Activated CD8-positive, alpha-beta memory T cell treated with anti-CD3 and anti-CD28 coated beads for 4 hours (primary cell): Measurements from ENCODE around the gene MYCL.

Experiments
- DNase-seq, 2 donors: peaks; one replicate each; pipeline ENCODE4 v3.0.0-alpha.2; 2020; ENCODE audit warnings: low read depth in 2 of 2

MYCL gene

DNA sequence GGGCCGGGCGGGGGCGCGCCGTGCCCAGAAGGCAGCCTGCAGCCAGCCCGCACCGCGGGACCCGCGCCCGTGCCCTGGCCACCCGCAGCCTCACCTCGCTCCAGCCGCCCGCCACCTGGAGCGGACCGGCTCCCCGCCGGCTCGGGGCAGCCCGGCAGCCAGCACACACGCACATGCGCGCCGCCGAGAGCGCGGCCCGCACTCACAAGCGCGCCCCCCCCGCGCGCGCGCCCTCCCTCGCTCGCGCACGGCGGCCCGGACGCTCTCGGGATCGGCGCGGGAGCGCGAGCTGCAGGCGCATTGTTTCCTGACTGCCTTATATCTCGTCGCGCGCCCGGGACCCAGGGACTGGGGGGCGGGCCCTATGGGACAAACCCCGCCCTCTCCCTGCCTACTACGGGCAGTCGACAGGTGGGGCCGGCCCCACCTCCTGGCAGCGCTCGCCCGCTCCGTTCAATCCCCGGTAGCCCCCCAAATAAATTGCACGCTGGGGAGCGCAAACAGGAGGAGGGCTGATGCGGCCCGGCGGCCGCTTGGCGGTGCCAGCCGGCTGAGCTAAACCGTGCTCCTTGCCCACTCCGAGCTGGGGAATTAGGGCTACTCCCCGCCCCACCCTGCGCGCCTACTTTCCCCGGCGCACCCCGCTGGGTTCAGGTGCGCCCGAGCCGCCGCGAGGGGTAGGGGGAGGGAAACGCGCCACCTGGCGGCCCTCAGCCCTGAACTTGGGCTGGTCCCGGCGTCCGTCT lies at the start of gene MYCL:
Gene MYCL, minus strand, starts transcription at position 204 of the 746 bp plus-strand sequence. CDS start 483 bp downstream, outside the sequence.
- DNase-seq: peak; percentile 36 to 39

DNA sequence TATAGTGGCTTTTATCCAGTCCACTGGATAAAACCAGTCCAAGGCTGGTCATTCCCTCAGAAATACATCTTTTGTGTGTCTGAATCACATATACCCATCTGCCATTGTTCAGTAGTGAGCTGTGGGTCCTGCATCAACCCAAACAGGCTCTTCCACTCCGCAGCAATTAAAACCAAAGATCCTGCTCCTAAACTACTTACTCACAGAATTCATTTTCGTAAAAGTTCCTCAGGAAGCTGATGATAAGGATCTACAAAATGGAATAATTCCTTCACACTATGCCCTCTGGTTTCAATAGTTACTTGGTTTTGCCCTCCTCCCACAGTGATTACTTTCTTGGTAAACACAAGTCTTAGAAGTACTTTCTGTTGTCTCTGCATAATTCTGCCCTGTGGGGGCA lies 48.2 kb upstream of the MYCL start:
- no peak for DNase-seq

- DNase-seq: no peak
Measured at GRCh38 chr1:39947260-39947659, 45.5 kb upstream of the MYCL start.

GRCh38 chr1:39946216-39946615 lies 44.5 kb upstream of the MYCL start:
- no peak for DNase-seq

- DNase-seq: no peak
Measured at GRCh38 chr1:39944410-39945112, 42.8 kb upstream of the MYCL start.

DNA sequence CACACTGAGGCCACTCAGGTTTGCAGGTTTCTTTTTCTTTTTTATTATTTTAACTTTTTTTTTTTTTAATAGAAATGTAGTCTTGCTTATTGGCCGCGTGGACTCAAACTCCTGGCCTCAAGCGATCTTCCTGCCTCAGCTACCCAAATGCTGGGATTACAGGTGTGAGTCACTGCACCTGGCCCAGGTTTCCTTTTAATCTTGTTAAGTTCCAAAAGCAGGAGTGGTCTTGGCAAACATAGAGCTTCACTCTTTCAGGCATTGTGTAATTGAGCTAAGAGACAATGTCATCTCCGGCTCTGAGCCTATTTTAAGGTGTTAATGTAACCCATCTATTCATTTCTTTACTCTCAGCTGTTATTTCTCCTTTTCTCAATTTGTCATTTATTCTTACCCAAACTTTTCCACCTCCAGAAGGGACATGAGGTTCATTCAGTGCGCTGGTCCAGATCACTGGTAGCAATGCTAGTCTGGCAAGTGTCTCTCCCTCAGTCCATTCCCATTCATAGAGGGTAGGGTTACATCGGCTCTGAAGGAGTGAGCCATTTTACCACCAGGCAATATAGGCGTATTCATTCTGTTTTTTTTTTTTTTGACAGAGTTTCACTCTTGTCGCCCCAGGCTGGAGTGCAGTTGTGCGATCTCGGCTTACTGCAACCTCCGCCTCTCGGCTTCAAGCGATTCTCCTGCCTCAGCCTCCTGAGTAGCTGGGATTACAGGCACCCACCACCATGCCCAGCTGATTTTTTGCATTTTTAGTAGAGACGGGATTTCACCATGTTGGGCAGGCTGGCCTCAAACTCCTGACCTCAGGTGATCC lies 42.0 kb upstream of the MYCL start:
- no peak for DNase-seq

DNA sequence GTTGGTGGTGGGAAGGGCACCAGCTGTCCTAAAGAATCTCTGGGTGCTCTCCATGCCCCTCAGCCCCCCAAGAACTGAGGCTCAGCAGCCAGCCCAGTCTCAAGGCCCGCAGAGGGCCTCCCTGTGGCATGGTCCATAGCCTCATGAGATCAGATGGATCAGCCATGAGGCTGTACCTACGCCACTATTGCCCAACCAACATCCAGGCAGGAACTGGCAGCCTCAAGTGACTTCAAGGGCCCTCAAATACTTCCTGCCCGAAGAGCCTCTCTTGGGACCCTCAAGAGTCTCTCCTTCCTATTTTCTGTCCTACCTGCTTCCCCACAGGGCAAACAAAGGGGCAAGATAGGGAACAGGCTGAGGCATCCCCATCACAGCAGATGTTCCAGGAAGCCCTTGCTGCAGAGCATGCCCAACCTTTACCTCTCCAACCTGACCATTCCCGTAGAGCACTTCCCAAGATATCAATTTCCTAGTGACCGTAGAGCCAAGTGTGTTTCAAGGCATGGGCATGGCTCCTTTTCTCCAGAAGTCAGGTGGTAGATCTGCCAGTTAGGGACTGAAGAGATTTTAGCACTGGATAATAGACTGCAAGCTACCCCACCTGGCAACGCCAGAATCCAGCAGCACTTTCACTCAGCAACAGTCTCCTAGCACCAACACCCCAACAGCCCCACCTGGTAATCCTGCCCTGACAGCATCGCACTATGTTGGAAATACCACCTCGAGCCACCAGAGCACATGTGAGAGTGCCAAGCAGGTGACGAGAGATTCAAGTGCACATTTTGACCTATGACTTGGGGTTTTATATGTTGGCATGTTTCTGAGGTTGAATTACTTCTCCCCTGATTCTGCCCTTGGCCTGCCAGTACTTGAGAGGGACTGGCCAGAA lies 39.5 kb upstream of the MYCL start:
- no peak for DNase-seq

DNA sequence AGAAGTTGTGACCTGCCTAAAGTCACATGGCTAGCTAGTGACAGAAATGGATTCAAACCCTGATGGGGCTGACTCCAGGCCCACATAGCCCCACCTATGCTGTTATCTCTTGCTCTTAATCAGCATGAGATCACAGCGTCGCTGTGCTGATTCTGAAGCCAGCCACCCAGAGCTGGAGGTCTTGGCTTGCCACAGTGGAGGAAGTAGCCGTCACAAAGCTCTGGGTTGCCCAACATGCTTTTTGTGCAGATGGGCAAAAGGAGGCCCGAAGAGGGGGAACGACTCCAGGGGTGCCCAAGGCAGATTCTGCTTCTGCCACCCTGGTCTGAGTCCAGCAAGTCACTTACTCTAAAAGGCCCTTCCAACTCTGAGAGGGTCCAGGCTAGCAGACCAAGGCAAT lies 38.5 kb upstream of the MYCL start:
- no peak for DNase-seq

DNA sequence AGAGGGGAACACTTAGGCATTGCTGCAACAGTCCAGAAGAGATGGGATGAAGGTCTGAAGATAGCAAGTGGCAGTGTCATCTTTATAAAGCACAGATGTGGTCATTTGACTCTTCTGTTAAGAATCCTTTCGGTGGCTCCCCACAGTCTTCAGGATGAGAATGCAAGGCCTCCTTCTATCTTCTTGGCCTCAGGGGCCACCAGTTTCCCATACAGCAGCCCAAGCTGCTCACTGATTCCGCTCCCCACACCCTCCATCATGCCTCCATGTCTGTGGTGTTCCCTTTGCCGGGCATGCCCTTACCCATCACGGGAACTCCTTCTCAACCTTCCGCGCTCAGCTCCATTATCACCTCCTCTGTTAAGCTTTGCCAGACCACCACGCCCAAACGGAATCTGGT lies 37.1 kb upstream of the MYCL start:
- DNase-seq: no peak

DNA sequence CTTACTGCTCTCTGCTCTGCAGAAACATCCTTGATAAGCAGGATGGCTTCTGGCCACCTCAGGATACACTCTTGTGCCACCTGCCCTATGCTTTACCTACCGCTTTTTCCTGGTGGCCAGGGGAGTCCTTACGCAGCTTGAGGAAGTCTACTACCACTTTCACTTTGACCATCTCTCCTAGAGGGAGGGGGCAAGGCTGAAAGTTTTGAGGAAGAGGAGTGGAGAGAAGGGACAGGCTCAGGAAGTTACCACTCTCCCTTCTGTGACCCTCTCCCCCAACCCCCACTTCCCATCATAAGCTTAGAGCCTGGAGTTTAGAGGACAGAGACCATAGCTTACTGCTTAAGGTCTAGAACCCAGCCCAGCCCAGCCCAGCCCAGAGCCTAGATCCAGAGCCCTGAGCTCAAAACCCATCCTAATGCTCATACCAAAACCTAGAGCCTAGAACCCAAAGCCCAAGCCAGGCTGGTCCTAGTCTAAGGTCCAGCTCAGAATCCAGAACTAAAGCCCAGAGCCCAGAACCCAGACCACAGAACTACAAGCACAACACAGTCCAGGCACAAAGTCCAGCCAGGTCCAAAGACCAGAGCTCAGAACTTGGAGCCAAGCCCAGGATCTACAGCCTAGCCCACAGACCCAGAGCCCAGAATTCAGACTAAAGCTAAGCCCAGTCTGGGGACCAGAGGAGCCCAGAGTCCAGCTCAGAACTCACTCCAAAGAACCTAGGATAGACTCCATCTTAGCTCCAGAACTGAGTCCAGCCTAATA lies 35.2 kb upstream of the MYCL start:
- DNase-seq: no peak

DNA sequence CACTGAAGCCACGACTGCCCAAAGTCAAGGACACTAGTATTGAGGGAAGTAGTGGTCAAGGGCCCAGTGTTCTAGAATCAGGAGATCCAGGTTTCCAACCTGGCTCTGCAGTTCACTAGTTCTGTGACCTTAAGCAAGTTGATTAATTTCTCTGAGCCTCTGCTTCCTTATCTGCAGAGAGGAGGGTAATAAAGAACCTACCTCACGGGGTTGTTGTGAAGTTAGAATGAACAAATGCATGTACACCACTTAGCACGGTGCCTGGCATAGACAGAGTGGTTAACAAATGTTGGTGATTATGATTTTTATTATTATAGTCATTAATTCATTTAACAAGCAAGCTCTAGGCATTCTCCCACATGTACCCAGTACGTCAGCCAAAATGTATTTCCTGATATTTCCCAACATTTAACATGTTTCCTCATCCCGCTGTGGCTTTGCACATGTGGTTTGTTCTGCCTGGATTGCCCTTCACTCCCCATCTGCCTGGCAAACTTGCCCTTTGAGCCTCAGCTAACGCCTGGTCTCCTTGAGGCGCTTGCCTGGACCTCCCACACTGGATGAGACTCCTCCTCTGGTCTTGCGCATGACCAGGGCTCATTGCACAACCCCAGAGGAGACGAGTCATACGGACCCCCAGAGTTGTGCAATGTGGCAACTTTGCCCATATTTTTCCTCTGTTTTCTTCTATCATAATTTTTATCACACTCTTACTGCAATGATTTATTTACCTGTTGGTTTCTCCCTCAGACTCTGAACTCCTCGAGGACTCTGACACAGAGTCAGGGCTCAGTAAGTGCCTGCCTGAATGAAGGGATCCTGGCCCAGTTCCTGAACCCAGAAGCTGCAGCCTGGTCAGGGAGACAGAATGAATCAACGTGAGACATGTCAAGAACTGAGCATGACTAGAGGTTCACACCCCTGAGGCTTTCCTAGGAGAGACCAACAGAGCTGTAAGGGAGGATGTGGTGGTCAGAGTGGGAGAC lies 32.5 kb upstream of the MYCL start:
- no peak for DNase-seq

GRCh38 chr1:39928809-39929587 lies 27.3 kb upstream of the MYCL start:
- no peak for DNase-seq

GRCh38 chr1:39927538-39927937 lies 25.8 kb upstream of the MYCL start:
- DNase-seq: no peak

GRCh38 chr1:39926820-39927219 lies 25.1 kb upstream of the MYCL start:
- DNase-seq: no peak

- DNase-seq: no peak
Measured at GRCh38 chr1:39926343-39926793, 24.7 kb upstream of the MYCL start.

DNA sequence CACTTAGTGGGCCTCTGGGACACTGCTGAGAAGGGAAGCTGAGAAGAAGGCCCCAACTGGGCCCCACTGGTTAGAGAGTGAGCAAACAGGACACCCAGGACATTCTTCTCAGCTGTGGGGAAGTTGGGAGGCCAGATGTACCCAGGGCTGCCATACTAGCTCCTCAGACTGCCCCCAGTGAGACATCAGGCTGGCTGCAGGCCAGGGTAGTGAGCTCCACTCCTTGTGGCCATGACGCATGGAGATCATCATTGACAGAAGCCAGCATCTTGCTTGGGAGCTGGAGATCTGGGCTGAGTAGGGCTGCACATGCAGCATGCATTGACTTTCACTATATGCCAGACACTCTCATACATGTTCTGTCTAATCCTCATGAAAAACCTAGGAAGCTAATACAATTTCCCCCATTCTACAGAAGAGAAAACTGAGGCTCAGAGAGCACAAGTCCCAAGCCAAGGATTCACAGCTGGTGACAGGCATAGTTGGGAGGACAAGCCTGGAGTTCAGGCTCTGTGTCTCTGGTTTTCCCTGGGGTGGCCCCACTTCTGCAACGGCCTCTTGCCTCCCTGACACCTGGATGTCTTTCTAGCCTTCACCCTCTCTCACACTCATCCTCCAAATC lies 24.1 kb upstream of the MYCL start:
- no peak for DNase-seq

GRCh38 chr1:39922251-39922688 lies 20.6 kb upstream of the MYCL start:
- DNase-seq: no peak

DNA sequence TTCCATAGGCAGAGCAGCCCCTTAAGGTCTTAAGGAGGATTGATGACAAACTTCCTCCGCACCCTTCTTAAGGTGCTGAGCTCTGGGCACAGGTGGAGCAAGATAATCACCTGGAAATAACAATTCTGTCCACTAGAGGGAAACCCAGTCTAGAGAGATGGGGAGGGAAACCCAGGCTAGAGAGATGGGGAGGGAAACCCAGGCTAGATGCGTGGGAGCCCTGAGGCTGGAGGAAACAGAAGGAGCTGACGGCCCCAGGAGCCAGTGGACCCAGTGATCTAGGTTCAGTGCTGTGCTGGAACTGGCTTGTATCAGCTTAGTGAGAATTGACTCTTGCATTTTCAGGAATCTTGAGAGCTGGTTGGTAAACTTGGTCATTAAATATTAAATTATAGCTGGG lies 17.8 kb upstream of the MYCL start:
- peak in 1 of 2 donors; percentile 27 for DNase-seq
